K562 (cell line): Measurements from ENCODE around the gene RNU6-9. TPM values are rescaled to one million over a fixed set of nuclear protein-coding genes. Genes with fewer than 3 reads are reported as not detected.

Source experiments
- BRCA1 ChIP-seq, 2 experiments: fragments of 450-650 bp in 1 of 2; sonication (generic) in 1 of 2; formaldehyde crosslinking in 1 of 2; IDR thresholded peaks; 2 replicates each; pipeline versions ENCODE4 v1.5.0 to v1.6.1; 2017 to 2020; ENCODE audit warnings: mild to moderate bottlenecking in 1 of 2, missing genetic modification reagents in 1 of 2
- BRF1 ChIP-seq: IDR thresholded peaks from 3 replicates; pipeline ENCODE4 v1.6.1; 2011; ENCODE audit warnings: borderline replicate concordance, mild to moderate bottlenecking; ENCODE audit not compliant: insufficient read length; ENCODE audit errors: extremely low read depth
- CTCFL ChIP-seq: IDR thresholded peaks from 2 replicates; pipeline ENCODE4 v1.6.1; 2011; ENCODE audit warnings: borderline replicate concordance, low read depth, mild to moderate bottlenecking, moderate library complexity, low read length; ENCODE audit not compliant: insufficient read depth, poor library complexity, severe bottlenecking
- DMBX1 ChIP-seq: fragments of 250-450 bp; sonication (Bioruptor Pico); IDR thresholded peaks from 2 replicates; pipeline ENCODE4 v1.8.0; 2022; ENCODE audit warnings: inconsistent platforms, mild to moderate bottlenecking, moderate library complexity, borderline replicate concordance
- DNMT1 ChIP-seq: fragments of 450-650 bp; IDR thresholded peaks from 2 replicates; pipeline ENCODE4 v1.6.1; 2016; ENCODE audit warnings: antibody characterized with exemption, mild to moderate bottlenecking
- HBP1 ChIP-seq: fragments of 450-650 bp; formaldehyde crosslinking; IDR thresholded peaks from 2 replicates; pipeline ENCODE4 v1.4.0; 2022; ENCODE audit warnings: missing genetic modification characterization
- JUNB ChIP-seq: fragments of 450-650 bp; formaldehyde crosslinking; conservative IDR thresholded peaks from 2 replicates; pipeline ENCODE4 v1.4.0; 2020; ENCODE audit warnings: mild to moderate bottlenecking
- KLF10 ChIP-seq: fragments of 250-450 bp; sonication (Bioruptor Pico); IDR thresholded peaks from 2 replicates; pipeline ENCODE4 v1.6.1; 2021; ENCODE audit warnings: matching md5 sums
- KLF16 ChIP-seq: IDR thresholded peaks from 2 replicates; pipeline ENCODE4 v1.6.1; 2016; ENCODE audit warnings: antibody characterized with exemption
- PTTG1 ChIP-seq: fragments of 450-650 bp; IDR thresholded peaks from 2 replicates; pipeline ENCODE4 v1.6.1; 2016; ENCODE audit warnings: low read depth, mild to moderate bottlenecking, missing genetic modification characterization, missing compliant biosample characterization
- PYGO2 ChIP-seq: fragments of 450-650 bp; IDR thresholded peaks from 2 replicates; pipeline ENCODE4 v1.6.1; 2016; ENCODE audit warnings: mild to moderate bottlenecking, missing genetic modification characterization, moderate library complexity, missing compliant biosample characterization
- SMARCB1 ChIP-seq: IDR thresholded peaks from 2 replicates; pipeline ENCODE4 v1.6.1; 2011; ENCODE audit warnings: improper control_type of control experiment, low read depth; ENCODE audit not compliant: insufficient read length
- SNIP1 ChIP-seq: fragments of 450-650 bp; IDR thresholded peaks from 2 replicates; pipeline ENCODE4 v1.7.1; 2017; ENCODE audit warnings: low read depth, mild to moderate bottlenecking
- STAG1 ChIP-seq: sonication (generic); formaldehyde crosslinking; IDR thresholded peaks from 2 replicates; pipeline ENCODE4 v1.5.0; 2020; ENCODE audit warnings: missing genetic modification reagents, borderline replicate concordance
- TBL1XR1 ChIP-seq, 2 experiments: IDR thresholded peaks; 2 replicates each; pipeline ENCODE4 v1.6.1; 2012; ENCODE audit warnings: improper control_type of control experiment in 2 of 2, low read length in 2 of 2, mild to moderate bottlenecking in 1 of 2
- TCFL5 ChIP-seq: fragments of 250-450 bp; sonication (Bioruptor Pico); conservative IDR thresholded peaks from 2 replicates; pipeline ENCODE4 v1.6.1; 2021; ENCODE audit warnings: mild to moderate bottlenecking, moderate library complexity, matching md5 sums
- ZNF174 ChIP-seq: fragments of 250-450 bp; sonication (Bioruptor Pico); IDR thresholded peaks from 2 replicates; pipeline ENCODE4 v1.4.0; 2020; ENCODE audit warnings: mild to moderate bottlenecking
- ZNF398 ChIP-seq: fragments of 250-450 bp; sonication (Bioruptor Pico); IDR thresholded peaks from 2 replicates; pipeline ENCODE4 v1.8.0; 2021; ENCODE audit warnings: moderate library complexity, mild to moderate bottlenecking, inconsistent platforms
- ZNF586 ChIP-seq: fragments of 450-650 bp; formaldehyde crosslinking; conservative IDR thresholded peaks from 2 replicates; pipeline ENCODE4 v1.4.0; 2020; ENCODE audit warnings: mild to moderate bottlenecking, moderate library complexity
- ZNF696 ChIP-seq: fragments of 250-450 bp; sonication (Bioruptor Pico); conservative IDR thresholded peaks from 2 replicates; pipeline ENCODE4 v1.4.0; 2020; ENCODE audit warnings: mild to moderate bottlenecking, moderate library complexity
- ZNF699 ChIP-seq: fragments of 250-450 bp; sonication (Bioruptor Pico); IDR thresholded peaks from 2 replicates; pipeline ENCODE4 v1.8.0; 2021; ENCODE audit warnings: mild to moderate bottlenecking, moderate library complexity; ENCODE audit not compliant: insufficient replicate concordance
- polyA plus RNA-seq, 8 experiments: library from polyadenylated mRNA; depleted of rRNA in 4 of 8; stranded (reverse) in 5 of 8; unstranded in 3 of 8; fragments of >200 nt; fragmentation: Nextera tagmentation in 2 of 8; fragmentation: Illumina TruSeq in 1 of 8; extraction: Ambion mirVana in 2 of 8; extraction: Trizol in 1 of 8; gene quantifications; 2 replicates each; pipeline versions ENCODE4 v1.2.1 to v1.2.3, GENCODE V29; 2011 to 2014; ENCODE audit warnings: inconsistent platforms in 1 of 8, missing spikeins in 1 of 8
- total RNA-seq, 7 experiments: library from RNA; depleted of rRNA in 6 of 7; stranded (reverse); fragments of >200 nt in 6 of 7; fragmentation: Illumina TruSeq in 2 of 7; extraction: Trizol in 2 of 7; gene quantifications; 2 replicates each; pipeline versions ENCODE4 v1.2.1 to v1.2.3, GENCODE V29; 2011 to 2021; ENCODE audit warnings: low replicate concordance in 1 of 7

Gene RNU6-9
- total and polyA plus RNA-seq, 9 of the 15 experiments (the other 6 are each of a cell fraction or from before 2014, with no cell fraction given), result not detected

GRCh38 chr19:917323-918151 is 24.3 kb downstream of the RNU6-9 start, which contains the start of gene KISS1R (continued):
- TF ChIP-seq ZNF586 (CRISPR knock-in tag) (no peak), SMARCB1 (no peak), CTCFL (peak; percentile 63), BRCA1 (IDR thresholded peaks at IDR 0.05) (no peak), BRCA1 (CRISPR knock-in tag; IDR thresholded peaks at IDR 0.05) (no peak), KLF16 (peak; percentile 57), SNIP1 (no peak), TCFL5 (CRISPR knock-in tag) (no peak), TBL1XR1 (IDR thresholded peaks at IDR 0.05; ENCODE audit: low read length in 2 of 2) (no peak), ZNF174 (CRISPR knock-in tag) (no peak), STAG1 (CRISPR knock-in tag) (peak; percentile 96), ZNF398 (no peak), PYGO2 (tag) (no peak), DNMT1 (no peak), ZNF696 (CRISPR knock-in tag) (no peak), PTTG1 (tag) (no peak), HBP1 (CRISPR knock-in tag) (no peak), KLF10 (CRISPR knock-in tag) (no peak), DMBX1 (CRISPR knock-in tag) (peak; percentile 55), JUNB (CRISPR knock-in tag) (no peak), ZNF699 (no peak), BRF1 (no peak)
